Stimulated activated naive CD4-positive, alpha-beta T cell (primary cell): ENCODE data around the gene PKNOX2.
"Not testable (repeated sequence)": the region's sequence is repeated elsewhere in the genome, so short reads cannot be mapped to it uniquely, and the experiment has no call there.

ENCODE experiments used
- DNase-seq, 6 experiments: peaks; one replicate each; lab custom pipeline; 2025; lab: John Stamatoyannopoulos, UW

PKNOX2 gene

DNA sequence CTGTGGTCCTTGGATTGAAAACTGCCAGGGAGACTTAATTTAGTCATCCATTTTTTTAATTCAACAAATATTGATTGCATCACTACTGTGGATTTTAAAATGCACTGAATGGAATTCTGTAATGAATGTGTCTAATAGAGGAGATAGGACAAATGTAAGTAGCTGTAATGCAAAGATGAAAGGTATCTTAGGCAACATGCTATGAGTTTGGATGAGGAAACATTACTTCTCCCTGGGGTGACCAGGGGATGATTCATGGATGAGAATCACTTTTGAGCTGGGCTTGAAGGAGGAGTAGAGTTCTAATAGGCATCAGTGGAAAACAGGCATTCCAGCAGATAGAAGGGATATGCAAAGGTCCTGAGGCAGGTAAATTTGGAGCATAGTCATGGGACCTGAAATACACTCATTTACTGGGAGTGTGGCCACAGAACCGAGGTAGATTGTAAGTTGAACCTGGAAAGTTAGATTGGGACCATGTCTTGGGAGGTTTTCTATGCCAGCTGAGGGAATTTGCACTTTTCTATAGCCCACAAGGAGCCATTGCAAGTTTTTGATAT, 43.4 kb downstream of the PKNOX2 start:
- DNase-seq, result no peak

GRCh38 chr11:125210066-125210465, 45.5 kb downstream of the PKNOX2 start:
- DNase-seq, result no peak

- DNase-seq, result no peak
Measured at GRCh38 chr11:125211191-125211947, 46.8 kb downstream of the PKNOX2 start.

- no peak for DNase-seq
Measured at GRCh38 chr11:125211948-125212340, 47.4 kb downstream of the PKNOX2 start.

- no peak for DNase-seq
Measured at GRCh38 chr11:125214601-125215565, 50.3 kb downstream of the PKNOX2 start.

DNA sequence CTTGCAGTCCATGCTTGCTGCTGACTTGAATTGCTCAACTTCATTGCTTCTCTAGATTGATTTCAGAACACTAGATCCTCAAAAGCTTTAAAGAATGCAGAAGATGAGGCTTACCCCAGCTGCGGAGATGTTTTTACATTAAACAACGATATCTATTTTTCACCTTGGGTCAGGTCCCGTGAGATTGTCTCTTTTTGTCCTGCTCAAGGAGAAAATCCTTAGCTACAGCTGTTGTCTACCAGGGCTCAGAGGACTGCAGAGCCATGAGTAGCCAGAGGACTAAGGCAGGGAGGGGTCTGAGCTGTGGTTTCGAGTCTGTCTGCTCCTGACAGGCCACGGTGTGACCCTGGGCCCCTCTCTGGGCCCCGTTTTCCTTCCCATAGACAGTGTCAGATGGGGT, 51.4 kb downstream of the PKNOX2 start:
- no peak for DNase-seq

DNA sequence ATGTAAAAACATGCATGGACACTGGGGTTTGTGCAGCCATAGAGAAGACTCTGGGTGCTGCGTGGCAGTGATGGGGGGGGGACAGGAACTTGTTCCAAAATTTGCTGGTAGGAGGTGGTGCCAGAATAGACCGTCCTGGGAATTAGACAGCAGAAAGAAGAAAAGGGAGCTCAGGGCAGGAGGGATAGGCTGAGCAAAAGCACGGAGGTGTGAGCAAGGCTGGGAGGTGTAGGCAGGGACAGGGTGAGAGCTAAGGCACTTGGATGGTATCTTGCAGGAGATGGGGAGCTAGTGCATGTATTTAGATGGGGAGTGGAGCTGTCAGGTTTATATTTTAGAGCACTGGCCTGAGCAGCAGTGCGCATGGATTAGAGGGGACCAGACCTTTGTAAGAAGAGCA, 53.8 kb downstream of the PKNOX2 start:
- no peak for DNase-seq

- no peak for DNase-seq
Measured at GRCh38 chr11:125221461-125221860, 56.9 kb downstream of the PKNOX2 start.

DNA sequence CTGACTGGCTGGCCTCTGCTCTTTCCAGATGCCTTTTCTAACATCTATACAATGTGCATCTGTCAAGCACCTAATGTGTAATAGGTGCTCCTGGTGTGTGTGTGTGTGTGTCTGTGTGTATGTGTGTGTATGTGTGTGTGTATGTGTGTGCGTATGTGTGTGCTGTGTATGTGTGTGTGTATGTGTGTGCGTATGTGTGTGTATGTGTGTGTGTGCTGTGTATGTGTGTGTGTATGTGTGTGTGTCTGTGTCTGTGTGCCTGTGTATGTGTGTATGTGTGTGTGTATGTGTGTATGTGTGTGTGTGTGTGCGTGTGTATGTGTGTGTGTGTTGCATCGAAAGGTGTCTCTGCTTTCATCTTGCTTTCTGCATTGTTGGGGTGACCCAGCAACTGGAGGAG, 57.9 kb downstream of the PKNOX2 start:
- no peak for DNase-seq

- not testable (repeated sequence) for DNase-seq
Measured at GRCh38 chr11:125223161-125223560, 58.6 kb downstream of the PKNOX2 start.

- DNase-seq, result no peak
Measured at GRCh38 chr11:125223901-125224361, 59.4 kb downstream of the PKNOX2 start.

DNA sequence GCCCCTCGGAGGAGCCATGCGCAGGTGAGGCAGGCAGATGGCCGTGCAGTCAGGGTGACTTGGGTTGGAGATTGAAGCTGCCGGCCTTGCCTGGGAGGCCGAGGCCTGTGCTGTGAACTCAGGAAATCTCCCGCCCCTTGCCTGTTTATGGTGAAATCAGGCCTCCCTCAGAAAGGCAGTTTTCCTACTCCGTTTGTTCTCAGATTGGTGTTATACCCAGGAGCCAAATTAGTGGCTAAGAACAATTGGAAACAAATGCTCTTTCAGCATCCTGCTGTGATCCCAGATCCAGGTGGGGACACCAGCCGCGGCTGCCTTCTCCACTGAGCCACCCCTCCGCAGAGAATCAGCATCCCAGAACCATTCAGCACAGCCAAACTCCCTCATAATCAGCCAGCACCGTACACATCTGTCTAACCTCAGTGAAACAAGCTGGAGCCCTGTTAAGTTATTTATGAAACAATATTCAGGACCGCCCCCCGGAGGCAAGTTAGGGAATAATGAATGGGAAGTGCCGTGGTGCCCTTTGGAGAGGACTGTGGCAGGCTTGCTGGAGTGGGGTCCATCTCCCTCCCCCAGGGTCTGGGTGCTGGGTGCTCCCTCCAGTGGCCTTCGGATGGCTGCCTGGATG, 60.0 kb downstream of the PKNOX2 start:
- DNase-seq, result no peak

GRCh38 chr11:125225401-125225800, 60.9 kb downstream of the PKNOX2 start:
- DNase-seq, result no peak

DNA sequence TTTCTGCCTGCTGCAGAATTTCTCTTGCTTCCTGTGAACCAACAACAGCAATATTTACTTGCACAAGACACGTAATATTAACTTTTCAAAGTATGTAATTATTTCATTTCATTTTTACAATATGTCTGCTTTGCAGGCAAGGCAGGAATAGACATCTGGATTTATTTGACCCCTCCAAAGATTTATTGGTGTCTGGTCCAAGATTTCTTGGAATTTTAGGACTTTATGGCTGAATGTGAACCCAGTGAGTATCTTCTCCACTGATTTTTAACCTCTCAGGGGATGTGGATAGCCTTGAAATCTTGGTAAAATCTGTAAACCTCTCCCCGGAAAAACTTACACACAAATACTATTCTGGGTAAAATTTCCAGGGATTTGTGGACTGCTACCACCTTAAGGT, 61.5 kb downstream of the PKNOX2 start:
- DNase-seq, result no peak

- no peak for DNase-seq
Measured at GRCh38 chr11:125226706-125227105, 62.2 kb downstream of the PKNOX2 start.

- DNase-seq, result no peak
Measured at GRCh38 chr11:125227151-125227550, 62.6 kb downstream of the PKNOX2 start.

DNA sequence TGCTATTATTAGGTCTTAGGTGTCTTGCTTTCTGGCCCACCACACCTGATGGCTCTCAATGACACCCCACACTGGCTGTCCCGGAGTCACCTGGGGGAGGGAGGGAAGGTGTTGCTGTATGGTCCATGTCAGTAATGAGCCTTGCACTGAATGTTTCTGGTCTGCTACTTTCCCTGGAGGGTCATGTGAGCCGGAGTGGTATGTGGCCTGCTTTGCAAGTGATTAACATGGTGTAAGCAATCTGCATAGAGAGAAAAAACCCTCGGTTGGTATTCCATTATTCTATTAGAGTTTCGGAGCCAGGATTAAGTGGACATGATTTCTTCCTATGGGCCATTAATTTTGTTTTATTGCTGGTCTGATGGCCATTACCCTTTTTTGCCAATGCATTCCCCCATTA, 63.9 kb downstream of the PKNOX2 start:
- no peak for DNase-seq

- DNase-seq, result no peak
Measured at GRCh38 chr11:125228993-125229392, 64.4 kb downstream of the PKNOX2 start.

GRCh38 chr11:125229916-125230315, 65.4 kb downstream of the PKNOX2 start:
- no peak for DNase-seq

GRCh38 chr11:125233116-125233515, 68.6 kb downstream of the PKNOX2 start:
- DNase-seq, result no peak

DNA sequence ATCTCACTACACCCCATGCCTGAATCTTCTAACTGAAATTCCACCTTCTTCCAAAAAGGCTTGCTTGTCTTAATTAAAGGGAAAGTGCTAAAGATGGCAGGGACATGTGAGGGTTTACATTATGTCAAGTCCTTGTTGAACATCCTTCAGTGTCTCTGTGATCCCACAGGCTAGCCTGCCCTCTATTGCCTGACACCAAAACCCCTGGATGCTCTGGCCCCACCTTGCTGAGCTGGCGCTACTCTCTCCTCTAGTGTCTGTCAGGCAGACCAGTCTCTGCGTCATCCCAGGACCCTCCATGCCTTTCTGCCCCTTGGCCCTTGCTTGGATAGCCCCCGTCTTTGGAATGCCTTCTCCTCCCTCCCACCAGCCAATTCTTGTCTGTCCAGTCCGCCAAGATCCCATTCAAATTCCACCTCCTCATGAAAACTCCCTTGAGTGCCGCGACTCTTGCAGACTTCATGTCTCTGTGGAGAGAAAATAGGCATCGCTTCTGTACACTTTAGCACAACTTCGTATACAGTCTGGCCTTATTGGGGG, 69.3 kb downstream of the PKNOX2 start:
- no peak for DNase-seq

DNA sequence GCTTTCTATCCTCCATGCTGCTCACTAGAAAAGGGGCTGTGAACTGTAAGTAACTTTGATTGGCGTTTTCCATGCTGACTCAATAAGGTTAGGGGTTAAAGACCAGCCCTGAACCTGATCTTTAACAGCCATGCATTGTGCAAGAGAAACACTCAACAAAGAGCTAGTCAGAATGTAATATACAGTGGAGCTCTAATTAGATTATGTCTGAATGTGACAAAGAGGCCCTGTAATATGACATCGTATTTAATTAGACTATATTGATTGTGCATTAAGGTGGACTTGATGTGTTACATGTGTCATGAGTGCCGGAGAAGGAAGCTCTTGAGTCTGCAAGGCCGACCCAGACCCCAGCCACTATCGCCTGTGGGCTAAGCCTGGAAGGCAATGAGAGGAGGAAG, 70.5 kb downstream of the PKNOX2 start:
- DNase-seq, result no peak
